Liver (tissue), 9 donors: ENCODE data around the gene APOA5. TPM values are rescaled to one million over a fixed set of nuclear protein-coding genes. Genes with fewer than 3 reads are reported as not detected.

Experiments used
- DNase-seq: peaks from one replicate; pipeline ENCODE4 v3.0.0-alpha.2; 2017; ENCODE audit warnings: low spot score
- H3K27ac ChIP-seq, 2 donors: one replicate each; pipeline ENCODE4 v1.7.0; 2013; ENCODE audit warnings: inconsistent platforms in 2 of 2, low read length in 2 of 2, control low read depth in 1 of 2, low read depth in 1 of 2, mild to moderate bottlenecking in 1 of 2
- H3K27me3 ChIP-seq, 4 donors: one replicate each; pipeline versions ENCODE4 v1.6.1 to v1.7.0; 2013; ENCODE audit warnings: low read length in 3 of 4, inconsistent platforms in 1 of 4, mild to moderate bottlenecking in 1 of 4, moderate library complexity in 1 of 4; ENCODE audit not compliant: control insufficient read depth in 4 of 4, insufficient read depth in 4 of 4
- H3K36me3 ChIP-seq, 4 donors: one replicate each; pipeline versions ENCODE4 v1.6.1 to v1.7.0; 2013; ENCODE audit warnings: low read length in 3 of 4, mild to moderate bottlenecking in 3 of 4, low read depth in 1 of 4, moderate library complexity in 1 of 4; ENCODE audit not compliant: control insufficient read depth in 4 of 4, insufficient read depth in 3 of 4
- H3K4me1 ChIP-seq, 4 donors: one replicate each; pipeline versions ENCODE4 v1.6.1 to v1.7.0; 2013; ENCODE audit warnings: low read length in 3 of 4, mild to moderate bottlenecking in 3 of 4, moderate library complexity in 1 of 4; ENCODE audit not compliant: control insufficient read depth in 4 of 4, insufficient read depth in 4 of 4
- H3K4me3 ChIP-seq, 3 donors: one replicate each; pipeline versions ENCODE4 v1.6.1 to v1.7.0; 2013; ENCODE audit warnings: low read length in 3 of 3, control low read depth in 1 of 3, low read depth in 1 of 3, mild to moderate bottlenecking in 1 of 3
- H3K9ac ChIP-seq, 2 donors: one replicate each; pipeline ENCODE4 v1.7.0; 2013; ENCODE audit warnings: low read length in 2 of 2, mild to moderate bottlenecking in 2 of 2, moderate library complexity in 2 of 2, control low read depth in 1 of 2, low read depth in 1 of 2
- H3K9me3 ChIP-seq, 4 donors: one replicate each; pipeline versions ENCODE4 v1.6.1 to v1.7.0; 2013; ENCODE audit warnings: low read length in 3 of 4; ENCODE audit not compliant: control insufficient read depth in 4 of 4
- EGR1 ChIP-seq, 2 donors: IDR thresholded peaks; 2 replicates each; pipeline ENCODE4 v1.6.1; 2016 to 2018; ENCODE audit warnings: antibody characterized with exemption in 2 of 2, low read depth in 2 of 2
- FOXA1 ChIP-seq: IDR thresholded peaks from 2 replicates; pipeline ENCODE4 v1.6.1; 2016; ENCODE audit warnings: antibody characterized with exemption
- FOXA2 ChIP-seq: IDR thresholded peaks from 2 replicates; pipeline ENCODE4 v1.6.1; 2016; ENCODE audit warnings: antibody characterized with exemption
- GABPA ChIP-seq, 2 donors: IDR thresholded peaks in 1 of 2; conservative IDR thresholded peaks in 1 of 2; 2 replicates each; pipeline ENCODE4 v1.6.1; 2016; ENCODE audit warnings: antibody characterized with exemption in 2 of 2, mild to moderate bottlenecking in 1 of 2, moderate library complexity in 1 of 2
- HNF4A ChIP-seq, 2 donors: conservative IDR thresholded peaks; 2 replicates each; pipeline ENCODE4 v1.6.1; 2016; ENCODE audit warnings: antibody characterized with exemption in 2 of 2, mild to moderate bottlenecking in 2 of 2
- HNF4G ChIP-seq: IDR thresholded peaks from 2 replicates; pipeline ENCODE4 v1.6.1; 2016; ENCODE audit warnings: antibody characterized with exemption
- JUND ChIP-seq, 2 donors: IDR thresholded peaks; 2 replicates each; pipeline ENCODE4 v1.6.1; 2016; ENCODE audit warnings: antibody characterized with exemption in 2 of 2
- NR2F2 ChIP-seq: IDR thresholded peaks from 2 replicates; pipeline ENCODE4 v1.6.1; 2016; ENCODE audit warnings: antibody characterized with exemption
- RAD21 ChIP-seq, 2 donors: IDR thresholded peaks; 2 replicates each; pipeline ENCODE4 v1.6.1; 2016; ENCODE audit warnings: antibody characterized with exemption in 2 of 2, mild to moderate bottlenecking in 2 of 2
- RXRA ChIP-seq, 2 donors: IDR thresholded peaks; 2 replicates each; pipeline ENCODE4 v1.6.1; 2017 to 2018; ENCODE audit warnings: antibody characterized with exemption in 2 of 2, mild to moderate bottlenecking in 1 of 2
- SP1 ChIP-seq: IDR thresholded peaks from 2 replicates; pipeline ENCODE4 v1.6.1; 2018; ENCODE audit warnings: antibody characterized with exemption, mild to moderate bottlenecking
- TAF1 ChIP-seq: conservative IDR thresholded peaks from 2 replicates; pipeline ENCODE4 v1.6.1; 2016; ENCODE audit warnings: antibody characterized with exemption, mild to moderate bottlenecking
- YY1 ChIP-seq: IDR thresholded peaks from 2 replicates; pipeline ENCODE4 v1.6.1; 2016; ENCODE audit warnings: antibody characterized with exemption, mild to moderate bottlenecking
- WGBS: extraction: QIAGEN DNeasy Blood & Tissue Kit; methylation state at CpG from one replicate; pipeline ENCODE4 v1.1.7; 2013; 5-methylcytosine and 5-hydroxymethylcytosine counted together
- polyA plus RNA-seq, 2 donors: library from polyadenylated mRNA; stranded (reverse) in 1 of 2; unstranded in 1 of 2; fragments of 200-250 nt in 1 of 2; fragments of >200 nt in 1 of 2; fragmentation: Nextera tagmentation in 1 of 2; extraction: Ambion mirVana in 1 of 2; gene quantifications; one replicate each; pipeline versions ENCODE4 v1.2.1 to v1.2.3, GENCODE V29; 2013 to 2015
- total RNA-seq, 2 donors: library from RNA; depleted of rRNA; stranded (reverse); fragments of >200 nt; gene quantifications; one replicate each; pipeline ENCODE4 v1.2.3, GENCODE V29; 2014
- TF ChIP-seq, protein P1 (sequence below): IDR thresholded peaks from 2 replicates; pipeline ENCODE4 v1.6.1; 2016; ENCODE audit warnings: antibody characterized with exemption
- TF ChIP-seq, protein P2 (sequence below): IDR thresholded peaks from 2 replicates; pipeline ENCODE4 v1.6.1; 2016; ENCODE audit warnings: antibody characterized with exemption
- TF ChIP-seq, protein P3 (sequence below): fragments of 150-350 bp; IDR thresholded peaks from 2 replicates; pipeline ENCODE4 v1.5.1; 2017; ENCODE audit warnings: improper control_type of control experiment, low read depth, low read length; ENCODE audit not compliant: missing input control
- TF ChIP-seq, protein P4 (sequence below): IDR thresholded peaks from 2 replicates; pipeline ENCODE4 v1.6.1; 2016; ENCODE audit warnings: antibody characterized with exemption
- TF ChIP-seq, protein P5 (sequence below): IDR thresholded peaks from 2 replicates; pipeline ENCODE4 v1.6.1; 2016; ENCODE audit warnings: antibody characterized with exemption, mild to moderate bottlenecking
- donor health status: healthy.
- donor health status: healthy.
- donor health status: healthy.
- donor health status: healthy.
- donor health status: healthy.

The APOA5 gene
- total and polyA plus RNA-seq, 4 donors = 7.3 to 1,045 (median 739) TPM

DNA sequence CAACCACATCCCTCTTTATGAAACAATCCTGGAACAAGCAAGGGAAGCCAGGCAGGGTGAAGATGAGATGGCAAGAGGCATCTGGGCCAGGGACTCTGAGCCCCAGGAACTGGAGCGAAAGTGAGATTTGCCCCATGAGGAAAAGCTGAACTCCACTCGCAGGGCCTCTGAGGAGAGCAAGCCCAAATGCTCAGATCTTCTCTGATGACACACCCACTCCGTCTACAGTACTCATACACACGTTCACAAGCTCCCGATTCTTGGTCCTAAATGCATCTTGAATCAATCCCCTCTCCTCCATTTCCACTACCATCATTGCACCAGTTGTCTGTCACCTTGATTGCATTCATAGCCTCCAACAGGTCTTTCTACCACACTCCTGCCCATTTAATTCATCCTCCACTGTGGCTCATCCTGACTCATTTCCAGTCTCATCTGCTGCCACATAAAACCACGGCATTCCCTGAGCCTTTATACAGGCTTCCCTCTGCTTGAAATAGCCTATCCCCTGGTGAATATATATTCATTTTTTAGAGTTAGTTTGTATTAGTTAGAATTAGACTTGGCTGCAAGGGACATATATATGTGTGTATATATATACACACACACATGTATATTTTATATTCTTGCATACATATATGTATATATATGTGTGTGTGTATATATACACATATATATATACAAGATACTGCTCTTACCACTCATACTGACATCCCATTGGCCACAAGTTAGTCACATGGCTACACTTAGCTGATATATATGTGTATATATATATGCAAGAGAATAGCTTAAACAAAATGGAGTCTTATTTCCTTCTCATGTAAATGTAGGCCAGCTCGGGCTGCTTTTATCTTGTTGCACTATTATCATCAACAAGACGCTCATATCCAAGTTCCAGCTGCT lies 1.4 kb upstream of the APOA5 start:
- no peak for TF ChIP-seq GABPA (IDR thresholded peaks at IDR 0.05 in 1 of 2, conservative IDR thresholded peaks at IDR 0.05 in 1 of 2)
- no peaks in the 10 kb centered on the region for H3K27me3 ChIP-seq
- peaks cover 0 to 2% (median 0%) of the 10 kb centered on the region in 4 donors for H3K36me3 ChIP-seq
- peaks cover 4 to 59% (median 49%) of the 10 kb centered on the region in 4 donors for H3K4me1 ChIP-seq
- peak overlapping the region in 1 of 2 donors; percentile 15 for H3K9ac ChIP-seq
- WGBS = 57% methylated on average over 8 of the region's 8 CpGs
- H3K9me3 ChIP-seq = no peaks in the 10 kb centered on the region
- DNase-seq = no peak
- H3K27ac ChIP-seq = peak overlapping the region; percentile 73 to 84
- H3K4me3 ChIP-seq = peak overlapping the region in 1 of 3 donors; percentile 0

DNA sequence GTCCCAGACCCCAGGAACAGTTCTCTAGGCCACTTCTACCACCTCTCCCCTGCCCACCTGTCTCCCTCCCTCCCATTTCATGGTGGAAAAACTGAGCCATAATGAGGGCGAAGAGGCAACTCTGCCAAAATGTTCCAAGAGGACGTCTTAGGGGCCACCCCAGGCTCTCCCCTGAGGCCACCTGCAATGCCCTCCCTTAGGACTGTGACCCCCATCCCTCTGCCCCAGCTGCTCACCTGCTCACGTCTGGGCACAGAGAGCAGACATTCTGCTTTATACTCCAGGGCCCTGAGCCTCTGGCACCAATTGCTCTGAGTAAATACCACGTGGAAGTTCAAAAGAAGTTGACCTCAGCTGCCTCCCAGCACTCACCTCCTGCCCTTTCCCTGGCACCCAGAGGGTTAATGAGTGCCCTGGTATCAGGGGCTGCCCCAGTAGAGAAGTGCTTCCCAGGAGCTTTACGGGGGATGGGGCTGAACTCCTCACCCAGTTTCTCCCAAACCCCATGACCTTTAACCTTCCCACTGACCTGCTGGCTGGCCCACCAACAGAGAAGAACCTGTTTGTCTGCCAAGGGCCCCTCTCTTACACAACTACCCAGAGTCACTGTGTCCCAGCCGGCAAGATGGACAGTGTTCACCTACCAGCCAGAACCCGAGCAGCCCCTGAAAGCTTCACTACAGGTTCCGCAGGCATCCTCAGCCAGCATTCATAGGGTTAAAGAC lies 627 bp upstream of the APOA5 start:
- DNase-seq = no peak
- peak overlapping the region; percentile 38 to 78 (median 42) for H3K4me3 ChIP-seq
- H3K9ac ChIP-seq = peak overlapping the region in 1 of 2 donors; percentile 71

More for the DNA sequence above, 627 bp upstream of the APOA5 start:
- 35% methylated on average over 8 of the region's 8 CpGs for WGBS
- peaks cover 0 to 2% (median 0%) of the 10 kb centered on the region in 4 donors for H3K36me3 ChIP-seq
- H3K27me3 ChIP-seq = no peaks in the 10 kb centered on the region
- TF ChIP-seq, protein P1, sequence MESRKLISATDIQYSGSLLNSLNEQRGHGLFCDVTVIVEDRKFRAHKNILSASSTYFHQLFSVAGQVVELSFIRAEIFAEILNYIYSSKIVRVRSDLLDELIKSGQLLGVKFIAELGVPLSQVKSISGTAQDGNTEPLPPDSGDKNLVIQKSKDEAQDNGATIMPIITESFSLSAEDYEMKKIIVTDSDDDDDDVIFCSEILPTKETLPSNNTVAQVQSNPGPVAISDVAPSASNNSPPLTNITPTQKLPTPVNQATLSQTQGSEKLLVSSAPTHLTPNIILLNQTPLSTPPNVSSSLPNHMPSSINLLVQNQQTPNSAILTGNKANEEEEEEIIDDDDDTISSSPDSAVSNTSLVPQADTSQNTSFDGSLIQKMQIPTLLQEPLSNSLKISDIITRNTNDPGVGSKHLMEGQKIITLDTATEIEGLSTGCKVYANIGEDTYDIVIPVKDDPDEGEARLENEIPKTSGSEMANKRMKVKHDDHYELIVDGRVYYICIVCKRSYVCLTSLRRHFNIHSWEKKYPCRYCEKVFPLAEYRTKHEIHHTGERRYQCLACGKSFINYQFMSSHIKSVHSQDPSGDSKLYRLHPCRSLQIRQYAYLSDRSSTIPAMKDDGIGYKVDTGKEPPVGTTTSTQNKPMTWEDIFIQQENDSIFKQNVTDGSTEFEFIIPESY = peak; percentile 89
- TF ChIP-seq, protein P2, sequence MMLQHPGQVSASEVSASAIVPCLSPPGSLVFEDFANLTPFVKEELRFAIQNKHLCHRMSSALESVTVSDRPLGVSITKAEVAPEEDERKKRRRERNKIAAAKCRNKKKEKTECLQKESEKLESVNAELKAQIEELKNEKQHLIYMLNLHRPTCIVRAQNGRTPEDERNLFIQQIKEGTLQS = no peak
- TF ChIP-seq JUND (IDR thresholded peaks at IDR 0.05) (peak; percentile 67 to 77), HNF4A (conservative IDR thresholded peaks at IDR 0.05) (peak; percentile 88 to 90), YY1 (peak; percentile 93), EGR1 (IDR thresholded peaks at IDR 0.05; ENCODE audit: low read depth in 2 of 2) (peak in 1 of 2 donors; percentile 49), NR2F2 (peak; percentile 97), HNF4G (peak; percentile 64), RXRA (IDR thresholded peaks at IDR 0.05) (peak; percentile 99), GABPA (IDR thresholded peaks at IDR 0.05 in 1 of 2, conservative IDR thresholded peaks at IDR 0.05 in 1 of 2) (no peak), FOXA1 (peak; percentile 65), TAF1 (peak; percentile 36), FOXA2 (peak; percentile 87), RAD21 (IDR thresholded peaks at IDR 0.05) (peak; percentile 59 to 64), SP1 (peak; percentile 97)
- TF ChIP-seq, protein P3, sequence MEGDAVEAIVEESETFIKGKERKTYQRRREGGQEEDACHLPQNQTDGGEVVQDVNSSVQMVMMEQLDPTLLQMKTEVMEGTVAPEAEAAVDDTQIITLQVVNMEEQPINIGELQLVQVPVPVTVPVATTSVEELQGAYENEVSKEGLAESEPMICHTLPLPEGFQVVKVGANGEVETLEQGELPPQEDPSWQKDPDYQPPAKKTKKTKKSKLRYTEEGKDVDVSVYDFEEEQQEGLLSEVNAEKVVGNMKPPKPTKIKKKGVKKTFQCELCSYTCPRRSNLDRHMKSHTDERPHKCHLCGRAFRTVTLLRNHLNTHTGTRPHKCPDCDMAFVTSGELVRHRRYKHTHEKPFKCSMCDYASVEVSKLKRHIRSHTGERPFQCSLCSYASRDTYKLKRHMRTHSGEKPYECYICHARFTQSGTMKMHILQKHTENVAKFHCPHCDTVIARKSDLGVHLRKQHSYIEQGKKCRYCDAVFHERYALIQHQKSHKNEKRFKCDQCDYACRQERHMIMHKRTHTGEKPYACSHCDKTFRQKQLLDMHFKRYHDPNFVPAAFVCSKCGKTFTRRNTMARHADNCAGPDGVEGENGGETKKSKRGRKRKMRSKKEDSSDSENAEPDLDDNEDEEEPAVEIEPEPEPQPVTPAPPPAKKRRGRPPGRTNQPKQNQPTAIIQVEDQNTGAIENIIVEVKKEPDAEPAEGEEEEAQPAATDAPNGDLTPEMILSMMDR = no peak
- TF ChIP-seq, protein P4, sequence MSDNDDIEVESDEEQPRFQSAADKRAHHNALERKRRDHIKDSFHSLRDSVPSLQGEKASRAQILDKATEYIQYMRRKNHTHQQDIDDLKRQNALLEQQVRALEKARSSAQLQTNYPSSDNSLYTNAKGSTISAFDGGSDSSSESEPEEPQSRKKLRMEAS = peak; percentile 86
- TF ChIP-seq, protein P5, sequence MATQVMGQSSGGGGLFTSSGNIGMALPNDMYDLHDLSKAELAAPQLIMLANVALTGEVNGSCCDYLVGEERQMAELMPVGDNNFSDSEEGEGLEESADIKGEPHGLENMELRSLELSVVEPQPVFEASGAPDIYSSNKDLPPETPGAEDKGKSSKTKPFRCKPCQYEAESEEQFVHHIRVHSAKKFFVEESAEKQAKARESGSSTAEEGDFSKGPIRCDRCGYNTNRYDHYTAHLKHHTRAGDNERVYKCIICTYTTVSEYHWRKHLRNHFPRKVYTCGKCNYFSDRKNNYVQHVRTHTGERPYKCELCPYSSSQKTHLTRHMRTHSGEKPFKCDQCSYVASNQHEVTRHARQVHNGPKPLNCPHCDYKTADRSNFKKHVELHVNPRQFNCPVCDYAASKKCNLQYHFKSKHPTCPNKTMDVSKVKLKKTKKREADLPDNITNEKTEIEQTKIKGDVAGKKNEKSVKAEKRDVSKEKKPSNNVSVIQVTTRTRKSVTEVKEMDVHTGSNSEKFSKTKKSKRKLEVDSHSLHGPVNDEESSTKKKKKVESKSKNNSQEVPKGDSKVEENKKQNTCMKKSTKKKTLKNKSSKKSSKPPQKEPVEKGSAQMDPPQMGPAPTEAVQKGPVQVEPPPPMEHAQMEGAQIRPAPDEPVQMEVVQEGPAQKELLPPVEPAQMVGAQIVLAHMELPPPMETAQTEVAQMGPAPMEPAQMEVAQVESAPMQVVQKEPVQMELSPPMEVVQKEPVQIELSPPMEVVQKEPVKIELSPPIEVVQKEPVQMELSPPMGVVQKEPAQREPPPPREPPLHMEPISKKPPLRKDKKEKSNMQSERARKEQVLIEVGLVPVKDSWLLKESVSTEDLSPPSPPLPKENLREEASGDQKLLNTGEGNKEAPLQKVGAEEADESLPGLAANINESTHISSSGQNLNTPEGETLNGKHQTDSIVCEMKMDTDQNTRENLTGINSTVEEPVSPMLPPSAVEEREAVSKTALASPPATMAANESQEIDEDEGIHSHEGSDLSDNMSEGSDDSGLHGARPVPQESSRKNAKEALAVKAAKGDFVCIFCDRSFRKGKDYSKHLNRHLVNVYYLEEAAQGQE = peak; percentile 68
- H3K27ac ChIP-seq = peak overlapping the region; percentile 73 to 84
- no peaks in the 10 kb centered on the region for H3K9me3 ChIP-seq
- H3K4me1 ChIP-seq = peaks cover 0 to 58% (median 46%) of the 10 kb centered on the region in 4 donors
